ENCODE measurements around the gene TAF9B.
"Not testable (repeated sequence)": the region's sequence is repeated elsewhere in the genome, so short reads cannot be mapped to it uniquely, and the experiment has no call there.

Gene TAF9B

GRCh38 chrX:78140206-78140605 lies 756 bp upstream of the TAF9B start:
- DNase-seq (ENCODE audit: low spot score) = no peak
- TF ChIP-seq, protein P1, sequence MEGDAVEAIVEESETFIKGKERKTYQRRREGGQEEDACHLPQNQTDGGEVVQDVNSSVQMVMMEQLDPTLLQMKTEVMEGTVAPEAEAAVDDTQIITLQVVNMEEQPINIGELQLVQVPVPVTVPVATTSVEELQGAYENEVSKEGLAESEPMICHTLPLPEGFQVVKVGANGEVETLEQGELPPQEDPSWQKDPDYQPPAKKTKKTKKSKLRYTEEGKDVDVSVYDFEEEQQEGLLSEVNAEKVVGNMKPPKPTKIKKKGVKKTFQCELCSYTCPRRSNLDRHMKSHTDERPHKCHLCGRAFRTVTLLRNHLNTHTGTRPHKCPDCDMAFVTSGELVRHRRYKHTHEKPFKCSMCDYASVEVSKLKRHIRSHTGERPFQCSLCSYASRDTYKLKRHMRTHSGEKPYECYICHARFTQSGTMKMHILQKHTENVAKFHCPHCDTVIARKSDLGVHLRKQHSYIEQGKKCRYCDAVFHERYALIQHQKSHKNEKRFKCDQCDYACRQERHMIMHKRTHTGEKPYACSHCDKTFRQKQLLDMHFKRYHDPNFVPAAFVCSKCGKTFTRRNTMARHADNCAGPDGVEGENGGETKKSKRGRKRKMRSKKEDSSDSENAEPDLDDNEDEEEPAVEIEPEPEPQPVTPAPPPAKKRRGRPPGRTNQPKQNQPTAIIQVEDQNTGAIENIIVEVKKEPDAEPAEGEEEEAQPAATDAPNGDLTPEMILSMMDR (IDR thresholded peaks at IDR 0.05; ENCODE audit: borderline replicate concordance, control extremely low read depth, extremely low read depth, insufficient read depth, missing control alignments) = no peak
- in situ Hi-C loops (cut with MboI; ENCODE audit: low sequenced_read_pairs, unreplicated experiment) = no loop called here

GRCh38 chrX:78133238-78133960 lies 6.1 kb downstream of the TAF9B start:
- TF ChIP-seq, protein P1 (IDR thresholded peaks at IDR 0.05; ENCODE audit: borderline replicate concordance, control extremely low read depth, extremely low read depth, insufficient read depth, missing control alignments) = no peak
- DNase-seq (ENCODE audit: low spot score) = no peak
- in situ Hi-C loops (cut with MboI; ENCODE audit: low sequenced_read_pairs, unreplicated experiment) = no loop called here

DNA sequence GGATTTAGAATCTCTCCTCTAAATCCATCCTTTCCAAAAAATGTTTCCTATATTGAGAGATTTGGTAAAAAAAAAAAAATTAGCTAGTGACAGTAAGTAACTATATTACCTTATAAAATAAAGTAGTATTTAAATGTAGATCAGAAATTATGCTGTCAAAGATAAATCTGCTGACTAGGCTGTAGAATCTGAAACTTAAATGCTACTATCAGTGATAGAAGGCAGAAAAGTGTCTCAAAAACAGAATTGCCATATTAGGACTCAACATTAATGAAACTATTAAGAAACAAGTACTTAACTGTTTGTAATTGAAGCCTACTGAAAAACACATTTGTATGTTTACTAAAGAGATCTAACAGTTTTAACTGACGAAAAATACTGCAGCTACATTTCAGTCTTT lies 8.3 kb downstream of the TAF9B start:
- DNase-seq (ENCODE audit: low spot score) = no peak
- in situ Hi-C loops (cut with MboI; ENCODE audit: low sequenced_read_pairs, unreplicated experiment) = no loop called here
- TF ChIP-seq, protein P1 (IDR thresholded peaks at IDR 0.05; ENCODE audit: borderline replicate concordance, control extremely low read depth, extremely low read depth, insufficient read depth, missing control alignments) = no peak

- TF ChIP-seq, protein P1 (IDR thresholded peaks at IDR 0.05; ENCODE audit: borderline replicate concordance, control extremely low read depth, extremely low read depth, insufficient read depth, missing control alignments) = no peak
- in situ Hi-C loops (cut with MboI; ENCODE audit: low sequenced_read_pairs, unreplicated experiment) = no loop called here
- DNase-seq (ENCODE audit: low spot score) = no peak
Observed at GRCh38 chrX:78130396-78130795, 9.1 kb downstream of the TAF9B start.

GRCh38 chrX:78129714-78130113 lies 9.7 kb downstream of the TAF9B start:
- in situ Hi-C loops (cut with MboI; ENCODE audit: low sequenced_read_pairs, unreplicated experiment) = no loop called here

DNA sequence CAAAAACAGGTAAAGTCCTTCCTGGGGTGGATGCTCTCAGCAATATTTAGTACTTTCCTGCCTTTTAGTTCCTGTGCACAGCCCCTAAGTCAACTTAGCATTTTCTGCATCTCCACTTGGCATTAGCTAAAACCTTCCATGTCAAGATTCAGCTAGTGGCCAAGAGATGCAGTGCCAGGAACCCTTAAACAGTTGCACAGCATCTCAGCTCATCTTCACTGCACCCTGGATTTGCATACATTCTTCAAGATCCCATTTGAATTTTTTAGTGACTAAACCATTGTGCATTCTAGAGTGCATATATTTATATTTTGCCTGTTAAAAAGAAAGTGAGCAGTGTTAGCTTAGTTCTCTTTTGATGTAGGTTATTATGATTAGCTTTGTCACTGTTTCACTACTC lies 13.7 kb downstream of the TAF9B start:
- in situ Hi-C loops (cut with MboI; ENCODE audit: low sequenced_read_pairs, unreplicated experiment); DNase-seq (ENCODE audit: low spot score): not testable (repeated sequence)

More at GRCh38 chrX:78129714-78130113, 9.7 kb downstream of the TAF9B start:
- DNase-seq (ENCODE audit: low spot score) = no peak
- TF ChIP-seq, protein P1 (IDR thresholded peaks at IDR 0.05; ENCODE audit: borderline replicate concordance, control extremely low read depth, extremely low read depth, insufficient read depth, missing control alignments) = no peak

- TF ChIP-seq, protein P1 (IDR thresholded peaks at IDR 0.05; ENCODE audit: borderline replicate concordance, control extremely low read depth, extremely low read depth, insufficient read depth, missing control alignments) = no peak
- in situ Hi-C loops (cut with MboI; ENCODE audit: low sequenced_read_pairs, unreplicated experiment) = no loop called here
- DNase-seq (ENCODE audit: low spot score) = no peak
Observed at GRCh38 chrX:78125148-78125547, 14.3 kb downstream of the TAF9B start.
